H9 (cell line): ENCODE results near the gene CARD8. TPM values are rescaled to one million over a fixed set of nuclear protein-coding genes. Genes with fewer than 3 reads are reported as not detected.

Experiments used
- DNase-seq: peaks from one replicate; pipeline ENCODE4 v3.0.0-alpha.2; 2017
- H2AFZ ChIP-seq: one replicate; pipeline ENCODE4 v1.6.1; 2013; ENCODE audit warnings: mild to moderate bottlenecking, low read length, control low read depth, moderate library complexity
- H2AK5ac ChIP-seq: 2 replicates; pipeline ENCODE4 v1.6.1; 2013; ENCODE audit warnings: low read length, control low read depth, mixed read lengths; ENCODE audit not compliant: insufficient read length
- H2BK120ac ChIP-seq: one replicate; pipeline ENCODE4 v1.6.1; 2013; ENCODE audit warnings: low read depth, mild to moderate bottlenecking, low read length, control low read depth, inconsistent platforms; ENCODE audit not compliant: poor library complexity, severe bottlenecking
- H2BK12ac ChIP-seq: 2 replicates; pipeline ENCODE4 v1.6.1; 2013; ENCODE audit warnings: low read length, control low read depth, mixed read lengths, low read depth; ENCODE audit not compliant: insufficient read length
- H2BK15ac ChIP-seq: 2 replicates; pipeline ENCODE4 v1.6.1; 2013; ENCODE audit warnings: low read depth, low read length, control low read depth
- H2BK20ac ChIP-seq: one replicate; pipeline ENCODE4 v1.6.1; 2013; ENCODE audit warnings: low read depth, mild to moderate bottlenecking, low read length, control low read depth, inconsistent platforms; ENCODE audit not compliant: poor library complexity, severe bottlenecking
- H2BK5ac ChIP-seq: 2 replicates; pipeline ENCODE4 v1.6.1; 2013; ENCODE audit warnings: low read length, control low read depth, mixed read lengths; ENCODE audit not compliant: insufficient read length
- H3K14ac ChIP-seq: 2 replicates; pipeline ENCODE4 v1.6.1; 2013; ENCODE audit warnings: low read length, control low read depth; ENCODE audit not compliant: insufficient read depth
- H3K18ac ChIP-seq: 2 replicates; pipeline ENCODE4 v1.6.1; 2013; ENCODE audit warnings: low read depth, mild to moderate bottlenecking, mixed read lengths, low read length, control low read depth; ENCODE audit not compliant: insufficient read length
- H3K23ac ChIP-seq: 2 replicates; pipeline ENCODE4 v1.6.1; 2013; ENCODE audit warnings: low read length, control low read depth, mixed read lengths, low read depth; ENCODE audit not compliant: insufficient read length
- H3K23me2 ChIP-seq: 2 replicates; pipeline ENCODE4 v1.6.1; 2013; ENCODE audit warnings: low read depth, mild to moderate bottlenecking, mixed read lengths, low read length, control low read depth; ENCODE audit not compliant: insufficient read length, poor library complexity, severe bottlenecking
- H3K27ac ChIP-seq: 2 replicates; pipeline ENCODE4 v1.5.1; 2013; ENCODE audit warnings: low read length, control low read depth, mixed read lengths, low read depth; ENCODE audit not compliant: insufficient read length
- H3K27me3 ChIP-seq: 2 replicates; pipeline ENCODE4 v1.6.1; 2013; ENCODE audit warnings: low read length, control low read depth, inconsistent platforms; ENCODE audit not compliant: insufficient read depth
- H3K4ac ChIP-seq: 2 replicates; pipeline ENCODE4 v1.6.1; 2013; ENCODE audit warnings: low read depth, mild to moderate bottlenecking, control low read depth, inconsistent platforms, low read length, moderate library complexity
- H3K4me1 ChIP-seq: 2 replicates; pipeline ENCODE4 v1.6.1; 2013; ENCODE audit warnings: low read length, control low read depth, inconsistent platforms; ENCODE audit not compliant: insufficient read depth
- H3K4me2 ChIP-seq: 2 replicates; pipeline ENCODE4 v1.6.1; 2013; ENCODE audit warnings: low read length, control low read depth, mixed read lengths; ENCODE audit not compliant: insufficient read length, insufficient read depth
- H3K56ac ChIP-seq: 2 replicates; pipeline ENCODE4 v1.6.1; 2013; ENCODE audit warnings: low read depth, mild to moderate bottlenecking, mixed read lengths, low read length, control low read depth; ENCODE audit not compliant: insufficient read length
- H3K79me1 ChIP-seq: 2 replicates; pipeline ENCODE4 v1.6.1; 2013; ENCODE audit warnings: low read depth, mild to moderate bottlenecking, moderate library complexity, low read length, control low read depth, inconsistent platforms; ENCODE audit not compliant: insufficient read depth, poor library complexity, severe bottlenecking
- H3K79me2 ChIP-seq: 2 replicates; pipeline ENCODE4 v1.6.1; 2013; ENCODE audit warnings: low read length, control low read depth, inconsistent platforms; ENCODE audit not compliant: insufficient read depth
- H3K9ac ChIP-seq: 2 replicates; pipeline ENCODE4 v1.6.1; 2013; ENCODE audit warnings: low read length, control low read depth, mixed read lengths; ENCODE audit not compliant: insufficient read length; ENCODE audit errors: extremely low read depth
- H3K9me3 ChIP-seq: one replicate; pipeline ENCODE4 v1.6.1; 2013; ENCODE audit warnings: low read depth, low read length, inconsistent platforms; ENCODE audit not compliant: control insufficient read depth
- H3T11ph ChIP-seq: one replicate; pipeline ENCODE4 v1.6.1; 2013; ENCODE audit warnings: mild to moderate bottlenecking, low read length, control low read depth, inconsistent platforms
- H4K20me1 ChIP-seq: one replicate; pipeline ENCODE4 v1.6.1; 2013; ENCODE audit not compliant: control insufficient read depth, insufficient read length, insufficient read depth
- H4K5ac ChIP-seq: 2 replicates; pipeline ENCODE4 v1.6.1; 2013; ENCODE audit warnings: low read depth, mild to moderate bottlenecking, mixed read lengths, low read length, control low read depth; ENCODE audit not compliant: insufficient read length
- H4K8ac ChIP-seq: replicated peaks from 2 replicates; pipeline ENCODE4 v1.6.1; 2013; ENCODE audit warnings: low read length, control low read depth, mixed read lengths, low read depth; ENCODE audit not compliant: insufficient read length
- H4K91ac ChIP-seq: 2 replicates; pipeline ENCODE4 v1.6.1; 2013; ENCODE audit warnings: low read depth, mild to moderate bottlenecking, moderate library complexity, mixed read lengths, low read length, control low read depth; ENCODE audit not compliant: insufficient read length
- H3K27ac Mint-ChIP-seq, 3 experiments: 2 replicates in 2 of 3; 3 replicates in 1 of 3; pipeline ENCODE4 v1.8.0; 2020 to 2021; ENCODE audit warnings: mixed read lengths in 3 of 3, mild to moderate bottlenecking in 1 of 3, moderate library complexity in 1 of 3
- H3K27me3 Mint-ChIP-seq: 2 replicates; pipeline ENCODE4 v1.8.0; 2021; ENCODE audit warnings: low read depth, mild to moderate bottlenecking, moderate library complexity, mixed read lengths
- H3K36me3 Mint-ChIP-seq, 3 experiments: 2 replicates in 2 of 3; 3 replicates in 1 of 3; pipeline ENCODE4 v1.8.0; 2020 to 2021; ENCODE audit warnings: low read depth in 3 of 3, mixed read lengths in 3 of 3; ENCODE audit not compliant: insufficient read depth in 1 of 3
- H3K4me1 Mint-ChIP-seq, 2 experiments: 2 replicates each; pipeline ENCODE4 v1.8.0; 2020; ENCODE audit warnings: mixed read lengths in 2 of 2
- H3K4me3 Mint-ChIP-seq, 2 experiments: 2 replicates in 1 of 2; 3 replicates in 1 of 2; pipeline ENCODE4 v1.8.0; 2020 to 2021; ENCODE audit warnings: mild to moderate bottlenecking in 2 of 2, mixed read lengths in 2 of 2, moderate library complexity in 1 of 2
- H3K9me3 Mint-ChIP-seq, 2 experiments: 2 replicates in 1 of 2; 3 replicates in 1 of 2; pipeline ENCODE4 v1.8.0; 2020; ENCODE audit warnings: mild to moderate bottlenecking in 2 of 2, mixed read lengths in 2 of 2, moderate library complexity in 1 of 2
- CTCF ChIP-seq: fragments of 200-600 bp; sonication (generic); conservative IDR thresholded peaks from 3 replicates; pipeline ENCODE4 v1.8.0; 2021; ENCODE audit warnings: antibody characterized with exemption, mild to moderate bottlenecking
- WGBS: extraction: QIAGEN DNeasy Blood & Tissue Kit; methylation state at CpG from one replicate; pipeline ENCODE4 v1.1.7; 2013; ENCODE audit warnings: missing lambda C conversion rate, low lambda C conversion rate, mixed read lengths; ENCODE audit not compliant: insufficient read length; ENCODE audit errors: extremely low coverage; 5-methylcytosine and 5-hydroxymethylcytosine counted together
- total RNA-seq: library from RNA; stranded (reverse); gene quantifications from 2 replicates; pipeline ENCODE4 v1.2.1, GENCODE V29; 2021

Gene CARD8
- total RNA-seq, 1 experiment from 2014 or later = 21.0 TPM

GRCh38 chr19:48303367-48303766, 47.7 kb upstream of the CARD8 start:
- H3K9ac ChIP-seq = no peak overlapping the region
- no peak overlapping the region for H2BK15ac ChIP-seq
- no peak for DNase-seq
- no peak for TF ChIP-seq CTCF
- H2BK20ac ChIP-seq = no peak overlapping the region
- Mint-ChIP-seq H3K36me3 (no peaks in the 10 kb centered on the region), H3K27me3 (peaks cover 3% of the 10 kb centered on the region; the same call in 1 of the 2 replicates), H3K27ac (no peak overlapping the region), H3K9me3 (no peaks in the 10 kb centered on the region; a peak in 1 of 5 replicates), H3K4me3 (no peak overlapping the region), H3K4me1 (no peaks in the 10 kb centered on the region; a peak in 1 of 4 replicates)
- H4K8ac ChIP-seq = no peak overlapping the region
- no CpG with 5 or more reads among the region's 13 CpGs for WGBS
- no peak overlapping the region for H3K56ac ChIP-seq
- no peaks in the 10 kb centered on the region for H3K4me1 ChIP-seq
- no peak overlapping the region for H3K23ac ChIP-seq
- no peaks in the 10 kb centered on the region for H3K23me2 ChIP-seq
- H2BK120ac ChIP-seq = no peak overlapping the region
- H3T11ph ChIP-seq = no peak overlapping the region
- H3K14ac ChIP-seq = no peak overlapping the region
- no peak overlapping the region for H2BK5ac ChIP-seq
- no peak overlapping the region for H2BK12ac ChIP-seq
- H3K9me3 ChIP-seq = no peaks in the 10 kb centered on the region
- no peaks in the 10 kb centered on the region for H3K79me2 ChIP-seq
- H2AFZ ChIP-seq = no peak overlapping the region
- no peaks in the 10 kb centered on the region for H3K27me3 ChIP-seq
- no peak overlapping the region for H2AK5ac ChIP-seq
- H3K27ac ChIP-seq = no peak overlapping the region
- no peaks in the 10 kb centered on the region for H3K79me1 ChIP-seq
- H3K4ac ChIP-seq = no peak overlapping the region
- H4K91ac ChIP-seq = no peak overlapping the region
- H3K18ac ChIP-seq = no peak overlapping the region
- H4K20me1 ChIP-seq = no peaks in the 10 kb centered on the region
- no peak overlapping the region for H3K4me2 ChIP-seq
- H4K5ac ChIP-seq = no peak overlapping the region
